ENCODE data around the gene SEMA3C.
"Not testable (repeated sequence)": the region's sequence is repeated elsewhere in the genome, so short reads cannot be mapped to it uniquely, and the experiment has no call there.

The SEMA3C gene

DNA sequence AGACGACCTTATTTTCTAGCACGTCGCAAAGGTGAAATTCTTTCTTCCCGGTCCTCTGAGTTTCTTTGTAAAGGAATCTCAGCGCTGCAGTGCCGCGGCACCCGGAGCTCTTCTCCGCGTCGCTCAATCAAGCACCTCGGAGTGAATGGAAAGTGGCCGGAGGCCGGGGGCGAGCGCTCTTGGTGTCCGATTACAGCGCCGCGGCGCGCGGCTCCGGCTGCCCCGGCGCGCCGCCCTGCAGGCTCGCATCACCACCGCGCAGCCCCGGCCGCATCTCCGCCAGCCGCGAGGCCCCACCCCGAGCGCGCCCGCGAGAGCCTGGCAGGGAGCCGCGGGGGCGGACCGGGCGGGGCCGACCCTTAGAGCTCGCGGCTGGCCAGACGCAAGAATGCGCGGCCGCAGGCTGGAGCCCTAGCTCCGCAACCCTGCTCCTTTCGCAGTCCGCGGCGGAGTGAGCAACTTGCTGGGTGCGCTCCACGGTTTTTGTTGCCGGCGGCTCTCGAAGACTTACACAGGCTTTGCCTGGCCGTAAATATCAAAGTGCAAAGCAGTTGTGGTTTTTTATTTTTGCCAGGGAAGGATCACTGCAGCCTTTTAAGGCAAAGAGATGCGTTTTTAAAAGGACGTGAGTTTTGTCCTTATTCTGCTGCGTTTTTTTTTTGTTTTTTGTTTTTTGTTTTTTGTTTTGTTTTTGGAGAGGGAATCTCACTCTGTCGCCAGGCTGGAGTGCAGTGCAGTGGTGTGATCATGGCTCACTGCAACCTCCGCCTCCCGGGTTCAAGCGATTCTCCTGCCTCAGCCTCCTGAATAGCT lies at the start of gene SEMA3C:
TSS of gene SEMA3C (minus strand) at position 143 of the 813 bp plus-strand sequence. CDS start 2,270 bp downstream, outside the sequence.
- DNase-seq = no peak

DNA sequence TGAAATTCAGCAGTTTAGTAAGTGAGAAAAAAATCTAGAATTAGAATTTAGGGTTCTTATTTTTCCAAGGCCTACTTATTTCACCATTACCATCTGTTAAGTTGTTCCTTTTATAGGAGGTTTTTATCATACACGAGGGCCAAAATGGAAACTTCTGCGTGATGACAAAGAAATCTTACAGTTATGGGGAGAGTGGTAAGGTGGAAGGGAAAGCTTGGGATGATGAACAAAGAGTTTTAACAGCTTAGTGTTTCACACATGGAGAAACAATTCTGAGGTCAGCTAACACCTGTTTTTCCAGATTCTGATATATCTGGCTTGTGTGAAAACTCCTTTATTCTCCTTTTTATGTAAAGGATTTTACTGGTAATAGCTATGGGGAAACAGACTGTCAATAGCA lies 49.8 kb upstream of the SEMA3C start:
- no peak for DNase-seq

- no peak for DNase-seq
Observed at GRCh38 chr7:80967917-80968297, 49.1 kb upstream of the SEMA3C start.

DNA sequence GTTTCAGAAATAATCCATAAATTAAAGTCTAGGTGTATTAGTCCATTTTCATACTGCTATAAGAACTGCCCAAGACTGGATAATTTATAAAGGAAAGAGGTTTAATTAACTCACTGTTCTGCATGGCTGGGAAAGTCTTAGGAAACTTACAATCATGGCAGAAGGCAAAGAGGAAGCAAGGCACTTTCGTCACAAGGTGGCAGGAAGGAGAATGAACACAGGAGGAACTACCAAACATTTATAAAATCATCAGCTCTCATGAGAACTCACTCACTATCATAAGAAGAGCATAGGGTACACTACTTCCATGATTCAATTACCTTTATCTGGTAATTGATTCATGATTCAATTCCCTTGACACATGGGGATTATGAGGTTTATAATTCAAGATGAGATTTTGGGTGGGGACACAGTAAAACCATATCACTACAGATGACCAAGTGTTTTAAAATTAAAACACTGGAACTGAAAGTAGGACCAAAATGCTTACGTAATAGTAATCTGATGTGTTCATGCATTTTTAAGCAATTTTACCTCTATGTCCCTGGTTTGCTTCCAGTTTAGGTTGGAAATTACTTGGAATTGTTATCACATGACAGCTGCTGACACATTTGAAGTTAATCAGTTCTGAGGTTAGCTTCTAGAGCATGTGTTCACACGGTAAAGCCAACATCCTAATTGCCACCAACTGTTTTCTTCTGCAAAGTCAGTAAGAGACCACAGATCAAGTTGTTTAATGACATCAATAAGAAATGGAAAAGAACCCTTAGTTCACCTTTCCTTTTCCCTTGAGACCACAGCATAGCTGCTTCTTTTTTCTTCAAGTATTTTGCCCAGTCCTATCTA lies 48.4 kb upstream of the SEMA3C start:
- no peak for DNase-seq

- no peak for DNase-seq
Observed at GRCh38 chr7:80960244-80960795, 41.5 kb upstream of the SEMA3C start.

GRCh38 chr7:80957226-80957777 lies 38.5 kb upstream of the SEMA3C start:
- no peak for DNase-seq

GRCh38 chr7:80954191-80954590 lies 35.3 kb upstream of the SEMA3C start:
- DNase-seq = no peak

- DNase-seq = no peak
Observed at GRCh38 chr7:80950550-80950967, 31.7 kb upstream of the SEMA3C start.

- no peak for DNase-seq
Observed at GRCh38 chr7:80949449-80949848, 30.6 kb upstream of the SEMA3C start.

- DNase-seq = no peak
Observed at GRCh38 chr7:80946858-80947257, 28.0 kb upstream of the SEMA3C start.

DNA sequence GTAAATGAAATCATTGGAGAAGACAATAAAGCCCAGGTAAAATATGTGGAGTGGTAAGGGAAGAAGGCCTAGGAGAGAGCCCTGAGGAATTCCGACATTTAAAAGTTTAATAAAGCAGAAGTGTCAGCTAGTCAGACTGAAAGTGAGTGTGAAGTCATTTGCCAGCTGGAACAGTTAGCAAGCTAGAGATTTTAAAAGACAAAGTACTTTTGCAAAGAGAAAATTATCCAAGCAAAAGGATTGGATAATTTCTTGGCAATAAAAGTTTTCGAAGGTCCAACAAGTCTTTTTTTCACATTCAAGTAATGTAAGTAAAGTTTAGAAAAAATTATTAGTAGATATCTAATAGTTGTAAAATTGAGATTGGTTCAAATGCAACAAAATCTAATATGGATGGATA lies 27.1 kb upstream of the SEMA3C start:
- DNase-seq = no peak

- DNase-seq = no peak
Observed at GRCh38 chr7:80943342-80943741, 24.5 kb upstream of the SEMA3C start.

GRCh38 chr7:80942261-80943041 lies 23.6 kb upstream of the SEMA3C start:
- no peak for DNase-seq

DNA sequence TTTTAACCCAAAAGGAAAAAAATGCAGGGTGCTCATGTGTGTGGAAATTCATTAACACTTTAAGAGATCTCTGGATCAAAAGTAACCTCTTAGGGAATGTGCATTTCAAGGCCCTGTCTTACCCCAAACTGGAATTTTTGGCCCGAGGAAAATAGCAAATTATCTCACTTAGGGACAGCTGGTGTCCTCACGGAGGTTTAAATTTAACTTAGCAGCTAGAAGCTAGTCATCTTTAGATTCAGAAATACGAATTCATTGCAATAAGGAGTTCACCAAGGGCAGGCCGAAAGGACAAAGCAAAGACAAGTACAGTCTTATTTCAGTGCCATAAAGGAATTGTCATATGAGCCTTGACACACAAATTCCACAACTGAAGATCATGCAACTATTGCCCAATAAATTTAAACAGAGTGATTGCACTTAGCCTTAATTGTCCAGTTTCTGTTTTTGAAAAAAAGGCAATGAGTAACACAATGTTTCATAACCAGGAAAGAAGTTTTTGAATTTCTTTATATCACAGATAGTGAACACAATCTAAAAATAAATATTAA lies 22.4 kb upstream of the SEMA3C start:
- no peak for DNase-seq

DNA sequence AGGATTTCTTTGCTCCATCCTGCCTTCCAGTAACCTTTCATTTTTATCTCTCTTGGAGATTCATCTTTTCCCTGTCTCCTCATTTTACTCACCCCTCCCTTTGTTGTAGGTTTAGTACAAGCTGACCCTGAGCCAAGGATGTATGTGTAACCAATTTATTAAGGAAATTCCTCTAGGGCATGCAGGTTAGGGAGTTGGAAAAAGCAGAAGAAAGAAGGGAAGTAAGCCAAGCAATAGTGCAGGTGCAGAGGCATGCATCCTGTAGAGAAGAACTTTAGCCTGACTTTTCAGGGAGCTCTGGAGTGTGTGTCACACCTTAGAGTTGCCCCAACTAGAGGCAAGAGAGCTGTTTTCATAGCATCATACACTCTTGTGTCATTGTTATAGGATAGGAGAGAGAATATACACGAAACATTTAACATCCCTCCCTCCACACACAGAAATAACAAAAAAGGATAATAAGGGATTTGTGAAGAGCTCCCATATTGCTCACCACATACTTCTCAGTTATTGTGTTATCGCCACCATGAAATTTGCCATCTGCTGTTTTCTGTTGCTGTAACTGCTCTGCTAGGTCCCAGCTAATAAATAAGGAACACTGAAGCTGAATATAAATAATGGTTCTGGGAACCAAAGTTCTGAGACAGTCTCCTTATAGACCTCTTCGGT lies 21.8 kb upstream of the SEMA3C start:
- DNase-seq = no peak

GRCh38 chr7:80937336-80937735 lies 18.5 kb upstream of the SEMA3C start:
- DNase-seq = no peak

GRCh38 chr7:80935991-80936780 lies 17.3 kb upstream of the SEMA3C start:
- no peak for DNase-seq

DNA sequence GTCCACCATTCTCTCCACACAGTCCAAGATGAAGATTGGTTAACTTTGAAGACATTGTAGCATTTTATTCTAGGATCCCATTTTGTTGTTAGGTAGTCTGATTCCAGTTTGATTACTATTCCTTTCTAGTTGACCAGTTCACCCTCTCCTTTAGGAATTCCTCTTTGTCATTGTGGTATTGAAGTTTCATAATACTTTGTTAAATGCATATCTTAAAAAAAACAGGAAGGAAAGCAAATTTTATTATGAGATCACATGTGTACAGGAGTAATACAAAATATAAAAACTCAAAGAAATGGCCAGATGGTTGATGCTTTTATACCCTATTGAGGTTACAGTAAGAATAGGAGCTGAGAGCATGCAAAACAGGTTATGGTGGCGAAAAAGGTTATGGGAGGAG lies 15.5 kb upstream of the SEMA3C start:
- no peak for DNase-seq

DNA sequence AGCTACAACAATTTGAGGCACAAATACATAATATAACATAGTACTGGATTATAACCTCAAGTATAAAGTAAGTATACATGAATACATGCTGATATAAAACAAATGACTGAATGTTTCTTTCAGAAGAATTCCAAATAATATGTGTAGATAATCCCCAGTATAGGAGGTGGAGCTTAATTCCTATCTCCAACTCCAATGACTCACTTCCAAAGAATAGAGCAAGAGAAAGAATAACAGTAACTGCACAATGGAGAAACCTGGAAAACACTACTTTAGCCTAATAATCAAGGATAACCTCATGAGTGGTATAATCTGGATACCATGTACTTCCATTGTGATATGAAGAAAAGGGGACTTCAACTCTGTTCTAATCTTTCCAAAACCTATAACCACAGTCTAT lies 13.7 kb upstream of the SEMA3C start:
- DNase-seq = no peak

- no peak for DNase-seq
Observed at GRCh38 chr7:80929619-80930018, 10.8 kb upstream of the SEMA3C start.

- DNase-seq = not testable (repeated sequence)
Observed at GRCh38 chr7:80926955-80927354, 8.1 kb upstream of the SEMA3C start.
